Loucy (cell line): ENCODE results near the gene PSD2.

Experiments used
- H2AFZ ChIP-seq: fragments of 200-600 bp; sonication (generic); 2 replicates; pipeline ENCODE4 v1.6.0; 2016; ENCODE audit warnings: antibody characterized with exemption, mild to moderate bottlenecking, low read length, moderate library complexity
- H3F3A ChIP-seq: fragments of 200-600 bp; 2 replicates; pipeline ENCODE4 v1.6.0; 2016; ENCODE audit warnings: antibody characterized with exemption, low read depth, mild to moderate bottlenecking
- H3K27me3 ChIP-seq: fragments of 200-600 bp; sonication (generic); 2 replicates; pipeline ENCODE4 v1.6.1; 2014; ENCODE audit warnings: low read length, mild to moderate bottlenecking; ENCODE audit not compliant: insufficient read depth, poor library complexity, severe bottlenecking
- H3K36me3 ChIP-seq: fragments of 200-600 bp; sonication (generic); 2 replicates; pipeline ENCODE4 v1.6.1; 2016; ENCODE audit warnings: low read length; ENCODE audit not compliant: insufficient read depth
- H3K4me1 ChIP-seq: fragments of 200-600 bp; sonication (generic); 2 replicates; pipeline ENCODE4 v1.5.1; 2014; ENCODE audit warnings: low read length, mild to moderate bottlenecking; ENCODE audit not compliant: insufficient read depth, poor library complexity, severe bottlenecking
- H3K4me2 ChIP-seq: fragments of 200-600 bp; sonication (generic); 2 replicates; pipeline ENCODE4 v1.6.0; 2014; ENCODE audit warnings: antibody characterized with exemption, low read length, low read depth, mild to moderate bottlenecking; ENCODE audit not compliant: poor library complexity, severe bottlenecking
- H3K4me3 ChIP-seq: fragments of 200-600 bp; sonication (generic); 2 replicates; pipeline ENCODE4 v1.5.1; 2014; ENCODE audit warnings: low read length, mild to moderate bottlenecking, mixed read lengths; ENCODE audit not compliant: poor library complexity, severe bottlenecking
- H3K79me2 ChIP-seq: fragments of 200-600 bp; sonication (generic); 2 replicates; pipeline ENCODE4 v1.6.1; 2014; ENCODE audit warnings: low read length; ENCODE audit not compliant: insufficient read depth
- H3K9ac ChIP-seq: fragments of 200-600 bp; sonication (generic); 2 replicates; pipeline ENCODE4 v1.6.0; 2014; ENCODE audit warnings: mild to moderate bottlenecking, low read depth, low read length, moderate library complexity; ENCODE audit not compliant: poor library complexity, severe bottlenecking
- H3K9me2 ChIP-seq: fragments of 200-600 bp; sonication (generic); replicated peaks from 2 replicates; pipeline ENCODE4 v1.6.1; 2016; ENCODE audit warnings: low read depth, low read length, mixed read lengths
- H3K9me3 ChIP-seq: fragments of 200-600 bp; sonication (generic); 2 replicates; pipeline ENCODE4 v1.6.1; 2014; ENCODE audit warnings: mild to moderate bottlenecking, antibody characterized with exemption, low read length, low read depth; ENCODE audit not compliant: insufficient read depth
- H4K20me1 ChIP-seq: fragments of 200-600 bp; sonication (generic); 2 replicates; pipeline ENCODE4 v1.6.0; 2014; ENCODE audit warnings: antibody characterized with exemption, low read length, mild to moderate bottlenecking; ENCODE audit not compliant: insufficient read depth, poor library complexity, severe bottlenecking
- CTCF ChIP-seq: fragments of 200-600 bp; sonication (generic); conservative IDR thresholded peaks from 2 replicates; pipeline ENCODE4 v1.5.1; 2014; ENCODE audit warnings: mild to moderate bottlenecking, antibody characterized with exemption, low read length
- EZH2phosphoT487 ChIP-seq: fragments of 200-600 bp; IDR thresholded peaks from 2 replicates; pipeline ENCODE4 v1.6.1; 2018; ENCODE audit warnings: antibody characterized with exemption, mild to moderate bottlenecking, moderate library complexity, borderline replicate concordance

Gene PSD2

GRCh38 chr5:139814704-139815280, 19.2 kb downstream of the PSD2 start:
- no peaks in the 10 kb centered on the region for H3K4me1 ChIP-seq
- H3K4me2 ChIP-seq, result no peak overlapping the region
- no peaks in the 10 kb centered on the region for H3K9me3 ChIP-seq
- no peak overlapping the region for H2AFZ ChIP-seq
- TF ChIP-seq CTCF, result no peak
- no peak for TF ChIP-seq EZH2phosphoT487
- no peaks in the 10 kb centered on the region for H3K9me2 ChIP-seq
- H3F3A ChIP-seq, result no peaks in the 10 kb centered on the region
- H3K36me3 ChIP-seq, result no peaks in the 10 kb centered on the region
- no peak overlapping the region for H3K4me3 ChIP-seq
- no peaks in the 10 kb centered on the region for H4K20me1 ChIP-seq
- no peak overlapping the region for H3K9ac ChIP-seq
- H3K79me2 ChIP-seq, result no peaks in the 10 kb centered on the region
- H3K27me3 ChIP-seq, result no peaks in the 10 kb centered on the region

GRCh38 chr5:139816566-139816965, 21.0 kb downstream of the PSD2 start:
- Histone ChIP-seq H3K79me2 (no peaks in the 10 kb centered on the region), H3K9ac (no peak overlapping the region), H3K27me3 (no peaks in the 10 kb centered on the region), H3K4me1 (no peaks in the 10 kb centered on the region), H3K4me3 (no peak overlapping the region), H3K4me2 (no peak overlapping the region), H4K20me1 (no peaks in the 10 kb centered on the region), H3F3A (no peaks in the 10 kb centered on the region), H2AFZ (no peak overlapping the region), H3K36me3 (no peaks in the 10 kb centered on the region), H3K9me2 (no peaks in the 10 kb centered on the region), H3K9me3 (no peaks in the 10 kb centered on the region)
- TF ChIP-seq CTCF, result no peak
- no peak for TF ChIP-seq EZH2phosphoT487

- no peak overlapping the region for H3K9ac ChIP-seq
- H2AFZ ChIP-seq, result no peak overlapping the region
- no peaks in the 10 kb centered on the region for H3K9me3 ChIP-seq
- H3K4me2 ChIP-seq, result no peak overlapping the region
- H3K79me2 ChIP-seq, result no peaks in the 10 kb centered on the region
- H3K27me3 ChIP-seq, result no peaks in the 10 kb centered on the region
- H4K20me1 ChIP-seq, result no peaks in the 10 kb centered on the region
- no peak for TF ChIP-seq CTCF
- no peak for TF ChIP-seq EZH2phosphoT487
- no peak overlapping the region for H3K4me3 ChIP-seq
- no peaks in the 10 kb centered on the region for H3K36me3 ChIP-seq
- no peaks in the 10 kb centered on the region for H3K9me2 ChIP-seq
- H3K4me1 ChIP-seq, result no peaks in the 10 kb centered on the region
- H3F3A ChIP-seq, result no peaks in the 10 kb centered on the region
Measured at GRCh38 chr5:139817362-139817761, 21.8 kb downstream of the PSD2 start.
